K562 (cell line): ENCODE results near the gene CDK11B.

Experiments
- ADNP ChIP-seq: fragments of 200-800 bp; sonication (Bioruptor generic); IDR thresholded peaks from 2 replicates; pipeline ENCODE4 v1.6.1; 2016; ENCODE audit warnings: missing genetic modification characterization, missing compliant biosample characterization
- CTCF ChIP-seq, 3 experiments: IDR thresholded peaks in 2 of 3; conservative IDR thresholded peaks in 1 of 3; 2 replicates each; pipeline ENCODE4 v1.5.1; 2011 to 2012; ENCODE audit warnings: low read length in 3 of 3, mild to moderate bottlenecking in 3 of 3, control low read depth in 2 of 3, improper control_type of control experiment in 1 of 3, inconsistent platforms in 1 of 3, low read depth in 1 of 3, mixed read lengths in 1 of 3, moderate library complexity in 1 of 3; ENCODE audit not compliant: insufficient read depth in 2 of 3
- PATZ1 ChIP-seq: fragments of 250-450 bp; sonication (Bioruptor Pico); IDR thresholded peaks from 2 replicates; pipeline ENCODE4 v1.5.0; 2020; ENCODE audit warnings: mild to moderate bottlenecking, borderline replicate concordance

- no peak for TF ChIP-seq ADNP (tag)
- no peak for TF ChIP-seq CTCF (IDR thresholded peaks at IDR 0.05 in 2 of 3, conservative IDR thresholded peaks at IDR 0.05 in 1 of 3; ENCODE audit: insufficient read depth in 2 of 3, low read depth in 1 of 3, low read length in 3 of 3)
- TF ChIP-seq PATZ1: no peak
Measured at GRCh38 chr1:1602968-1603506, 55.8 kb downstream of the CDK11B start.
